ENCODE measurements around the gene PTPRN. TPM values are rescaled to one million over a fixed set of nuclear protein-coding genes. Genes with fewer than 3 reads are reported as not detected.
A peak's percentile ranks its signal among the peaks of the same experiment; 100 is the strongest.

Gene PTPRN
- total RNA-seq, 1 experiment from 2014 or later = not detected

GRCh38 chr2:219246559-219246958 lies 62.6 kb downstream of the PTPRN start (continued):
- TF ChIP-seq ATF3 (IDR thresholded peaks at IDR 0.05) = no peak

DNA sequence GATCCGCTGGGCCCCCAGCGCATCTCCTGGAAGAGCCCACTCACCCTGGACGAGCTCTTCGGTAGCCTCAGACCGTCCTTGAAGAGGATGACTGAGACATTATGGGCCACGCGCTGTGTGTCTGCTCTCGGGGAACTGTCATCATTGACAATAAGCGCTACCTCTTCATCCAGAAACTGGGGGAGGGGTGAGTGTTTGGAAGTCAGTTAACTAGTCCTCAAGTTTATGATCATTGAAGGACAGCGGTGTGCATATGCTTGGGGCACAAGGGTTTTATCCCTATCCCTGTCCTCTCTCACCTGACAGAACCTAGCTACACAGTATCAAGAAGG lies 63.3 kb downstream of the PTPRN start:
- peak overlapping the region; percentile 79 for H3K27ac ChIP-seq (ENCODE audit: low read depth, low read length)
- H3K4me3 ChIP-seq (replicated peaks in 1 of 2; ENCODE audit: low read depth in 1 of 2, low read length in 2 of 2) = peak overlapping the region; percentile 80 to 96
- ChIA-PET RAD21 (ENCODE audit: low non-redundant PET in 1 of 2, low total read pairs in 2 of 2, uncharacterized antibody in 2 of 2, unreplicated experiment in 2 of 2) (no interaction called here), CTCF (interaction anchor here (0.6 to 2.6 kb wide), 4 partner anchors 33 to 599 kb away, joined by 3 to 19 read pairs (median 3); partner anchors contain the start of gene DNAJB2), POLR2A (interaction anchor here (1.4 to 2.5 kb wide), 2 partner anchors 17 to 29 kb away, joined by 7 to 8 read pairs; partner anchors contain the start of genes ANKZF1 and ATG9A)
- BruUV-seq (replicated peaks) = no TSS peak
- H2AFZ ChIP-seq (ENCODE audit: low read depth, low read length, poor library complexity, severe bottlenecking) = no peak overlapping the region
- no peak for DNase-seq (ENCODE audit: low read depth, low spot score)
- H3K4me2 ChIP-seq (ENCODE audit: low read length) = peak overlapping the region; percentile 87
- peaks cover 29 to 41% of the 10 kb centered on the region in 2 experiments for H3K4me1 ChIP-seq (ENCODE audit: control insufficient read depth in 1 of 2, insufficient read depth in 2 of 2, low read length in 2 of 2)
- H3K9me3 ChIP-seq (ENCODE audit: control insufficient read depth in 1 of 2, insufficient read depth in 1 of 2, low read depth in 1 of 2, low read length in 2 of 2) = no peaks in the 10 kb centered on the region
- no peak for ATAC-seq
- H3K9me2 ChIP-seq (ENCODE audit: insufficient read depth) = no peaks in the 10 kb centered on the region
- H3K27me3 ChIP-seq (ENCODE audit: insufficient read depth, low read length) = no peaks in the 10 kb centered on the region
- H4K20me1 ChIP-seq (ENCODE audit: insufficient read depth) = no peaks in the 10 kb centered on the region
- intact Hi-C loops (cut with micrococcal nuclease) = no loop called here
- peaks cover 0 to 5% of the 10 kb centered on the region in 2 experiments; a peak in 2 of 4 replicates for H3K36me3 ChIP-seq (ENCODE audit: control insufficient read depth in 1 of 2, insufficient read depth in 2 of 2, low read length in 2 of 2)
- peak overlapping the region; percentile 82 for H3K9ac ChIP-seq (ENCODE audit: low read length)
- no peak for TF ChIP-seq CBX3 (IDR thresholded peaks at IDR 0.05; ENCODE audit: low read depth)
- TF ChIP-seq SIN3A (IDR thresholded peaks at IDR 0.05; ENCODE audit: low read depth) = no peak
- no peak for TF ChIP-seq POLR2AphosphoS5 (IDR thresholded peaks at IDR 0.05; ENCODE audit: low read depth, low read length)
- TF ChIP-seq MAX (IDR thresholded peaks at IDR 0.05) = no peak
- TF ChIP-seq YY1 (IDR thresholded peaks at IDR 0.05; ENCODE audit: extremely low read depth, insufficient replicate concordance, low read depth, low read length) = no peak
- TF ChIP-seq, protein P1, sequence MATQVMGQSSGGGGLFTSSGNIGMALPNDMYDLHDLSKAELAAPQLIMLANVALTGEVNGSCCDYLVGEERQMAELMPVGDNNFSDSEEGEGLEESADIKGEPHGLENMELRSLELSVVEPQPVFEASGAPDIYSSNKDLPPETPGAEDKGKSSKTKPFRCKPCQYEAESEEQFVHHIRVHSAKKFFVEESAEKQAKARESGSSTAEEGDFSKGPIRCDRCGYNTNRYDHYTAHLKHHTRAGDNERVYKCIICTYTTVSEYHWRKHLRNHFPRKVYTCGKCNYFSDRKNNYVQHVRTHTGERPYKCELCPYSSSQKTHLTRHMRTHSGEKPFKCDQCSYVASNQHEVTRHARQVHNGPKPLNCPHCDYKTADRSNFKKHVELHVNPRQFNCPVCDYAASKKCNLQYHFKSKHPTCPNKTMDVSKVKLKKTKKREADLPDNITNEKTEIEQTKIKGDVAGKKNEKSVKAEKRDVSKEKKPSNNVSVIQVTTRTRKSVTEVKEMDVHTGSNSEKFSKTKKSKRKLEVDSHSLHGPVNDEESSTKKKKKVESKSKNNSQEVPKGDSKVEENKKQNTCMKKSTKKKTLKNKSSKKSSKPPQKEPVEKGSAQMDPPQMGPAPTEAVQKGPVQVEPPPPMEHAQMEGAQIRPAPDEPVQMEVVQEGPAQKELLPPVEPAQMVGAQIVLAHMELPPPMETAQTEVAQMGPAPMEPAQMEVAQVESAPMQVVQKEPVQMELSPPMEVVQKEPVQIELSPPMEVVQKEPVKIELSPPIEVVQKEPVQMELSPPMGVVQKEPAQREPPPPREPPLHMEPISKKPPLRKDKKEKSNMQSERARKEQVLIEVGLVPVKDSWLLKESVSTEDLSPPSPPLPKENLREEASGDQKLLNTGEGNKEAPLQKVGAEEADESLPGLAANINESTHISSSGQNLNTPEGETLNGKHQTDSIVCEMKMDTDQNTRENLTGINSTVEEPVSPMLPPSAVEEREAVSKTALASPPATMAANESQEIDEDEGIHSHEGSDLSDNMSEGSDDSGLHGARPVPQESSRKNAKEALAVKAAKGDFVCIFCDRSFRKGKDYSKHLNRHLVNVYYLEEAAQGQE (IDR thresholded peaks at IDR 0.05; ENCODE audit: low read depth) = no peak
- TF ChIP-seq SRF (IDR thresholded peaks at IDR 0.05; ENCODE audit: low read depth) = no peak
- TF ChIP-seq ZBTB33 (IDR thresholded peaks at IDR 0.05; ENCODE audit: extremely low read depth, insufficient replicate concordance, low read length) = no peak
- no peak for TF ChIP-seq ZNF274 (IDR thresholded peaks at IDR 0.05; ENCODE audit: low read depth, low read length)
- TF ChIP-seq SP1 (IDR thresholded peaks at IDR 0.05; ENCODE audit: low read depth) = no peak
- TF ChIP-seq RAD21 (IDR thresholded peaks at IDR 0.05; ENCODE audit: low read depth) = no peak
- no peak for TF ChIP-seq ELF1 (IDR thresholded peaks at IDR 0.05; ENCODE audit: borderline replicate concordance, low read depth)
- H3K79me2 ChIP-seq (ENCODE audit: insufficient read depth, low read length) = peaks cover 14% of the 10 kb centered on the region; the same call in 1 of the 2 replicates

Data from HCT116 (cell line).